Prostate gland (tissue), 2 donors: ENCODE measurements around the gene POU6F1.

ENCODE experiments used
- POLR2A ChIP-seq: fragments of 450-650 bp; IDR thresholded peaks from one replicate; pipeline ENCODE4 v1.6.1; 2016; ENCODE audit warnings: antibody characterized with exemption, mild to moderate bottlenecking
- POLR2AphosphoS5 ChIP-seq: sonication (generic); formaldehyde crosslinking; IDR thresholded peaks from one replicate; pipeline ENCODE4 v1.6.1; 2017; ENCODE audit warnings: antibody characterized with exemption
- TF ChIP-seq, protein P1 (sequence below), 4 experiments: fragments of 200-600 bp in 2 of 4; fragments of 450-650 bp in 2 of 4; sonication (generic) in 2 of 4; IDR thresholded peaks; 1 replicate in 3 of 4; 2 replicates in 1 of 4; pipeline ENCODE4 v1.5.1; 2016 to 2019; ENCODE audit warnings: antibody characterized with exemption in 4 of 4, mild to moderate bottlenecking in 2 of 4, moderate library complexity in 2 of 4

DNA sequence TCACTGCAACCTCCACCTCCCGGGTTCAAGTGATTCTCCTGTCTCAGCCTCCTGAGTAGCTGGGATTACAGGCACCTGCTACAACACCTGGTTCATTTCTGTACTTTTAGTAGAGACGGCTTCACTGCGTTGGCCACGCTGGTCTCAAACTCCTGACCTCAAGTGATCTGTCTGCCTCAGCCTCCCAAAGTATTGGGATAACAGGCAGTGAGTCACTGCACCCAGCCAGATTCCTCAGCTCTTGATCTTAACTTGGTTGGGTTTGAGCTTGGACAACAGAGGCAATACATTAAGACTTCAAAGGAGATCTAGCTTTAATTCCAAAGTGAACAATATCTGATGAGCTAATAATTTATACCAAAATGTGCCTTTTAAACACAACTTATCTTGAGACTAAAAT is 26.4 kb upstream of the POU6F1 start:
- TF ChIP-seq, protein P1, sequence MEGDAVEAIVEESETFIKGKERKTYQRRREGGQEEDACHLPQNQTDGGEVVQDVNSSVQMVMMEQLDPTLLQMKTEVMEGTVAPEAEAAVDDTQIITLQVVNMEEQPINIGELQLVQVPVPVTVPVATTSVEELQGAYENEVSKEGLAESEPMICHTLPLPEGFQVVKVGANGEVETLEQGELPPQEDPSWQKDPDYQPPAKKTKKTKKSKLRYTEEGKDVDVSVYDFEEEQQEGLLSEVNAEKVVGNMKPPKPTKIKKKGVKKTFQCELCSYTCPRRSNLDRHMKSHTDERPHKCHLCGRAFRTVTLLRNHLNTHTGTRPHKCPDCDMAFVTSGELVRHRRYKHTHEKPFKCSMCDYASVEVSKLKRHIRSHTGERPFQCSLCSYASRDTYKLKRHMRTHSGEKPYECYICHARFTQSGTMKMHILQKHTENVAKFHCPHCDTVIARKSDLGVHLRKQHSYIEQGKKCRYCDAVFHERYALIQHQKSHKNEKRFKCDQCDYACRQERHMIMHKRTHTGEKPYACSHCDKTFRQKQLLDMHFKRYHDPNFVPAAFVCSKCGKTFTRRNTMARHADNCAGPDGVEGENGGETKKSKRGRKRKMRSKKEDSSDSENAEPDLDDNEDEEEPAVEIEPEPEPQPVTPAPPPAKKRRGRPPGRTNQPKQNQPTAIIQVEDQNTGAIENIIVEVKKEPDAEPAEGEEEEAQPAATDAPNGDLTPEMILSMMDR (IDR thresholded peaks at IDR 0.05): no peak
- no peak for TF ChIP-seq POLR2A
- TF ChIP-seq POLR2AphosphoS5: no peak
